ENCODE results near the gene RYR2. TPM values are rescaled to one million over a fixed set of nuclear protein-coding genes. Genes with fewer than 3 reads are reported as not detected.

RYR2 gene
- polyA plus RNA-seq, 1 of the 3 experiments (the other 2 are of a cell fraction), result under 0.01 TPM

DNA sequence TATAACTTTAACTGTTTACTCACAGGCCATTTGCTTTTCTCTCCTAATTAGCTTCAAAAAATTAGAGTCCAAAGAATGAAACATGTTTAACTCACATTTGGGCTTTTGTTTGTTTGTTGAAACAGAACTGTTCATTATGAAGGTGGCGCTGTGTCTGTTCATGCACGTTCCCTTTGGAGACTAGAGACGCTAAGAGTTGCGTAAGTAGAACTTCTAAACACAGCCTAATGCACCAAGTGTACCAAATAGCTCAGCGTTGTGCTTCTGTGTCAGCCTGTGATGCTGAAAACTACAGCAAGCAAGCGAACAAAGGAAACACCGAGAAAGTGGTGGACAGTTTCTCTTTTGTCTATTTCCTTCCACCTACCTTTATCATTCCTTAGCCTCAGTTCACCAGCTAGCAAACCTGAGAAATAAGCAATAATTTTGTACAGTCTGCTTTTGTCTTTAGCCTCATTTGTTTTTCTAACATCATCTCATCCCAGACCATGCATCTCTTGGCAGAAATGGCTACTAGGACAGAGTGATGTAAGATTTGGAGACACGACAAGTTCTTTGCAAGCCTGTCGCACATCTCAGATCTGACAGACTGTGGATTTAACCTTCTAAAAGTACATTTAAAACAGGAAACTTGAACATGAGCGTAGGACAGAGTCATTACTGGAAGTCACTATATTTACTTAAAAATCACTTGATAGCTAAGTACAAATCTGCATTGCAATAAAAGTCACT is 375.1 kb downstream of the RYR2 start:
- WGBS (ENCODE audit: low lambda C conversion rate), result 57% methylated on average over 10 of the region's 10 CpGs
- H3K9ac ChIP-seq, result no peak overlapping the region
- no peaks in the 10 kb centered on the region for H3K36me3 ChIP-seq (replicated peaks in 1 of 2; ENCODE audit: control insufficient read depth in 1 of 2, insufficient read depth in 2 of 2, low read length in 1 of 2)
- H2AFZ ChIP-seq (ENCODE audit: low read depth), result no peak overlapping the region
- H3K27me3 ChIP-seq (ENCODE audit: insufficient read depth), result no peaks in the 10 kb centered on the region
- H3F3A ChIP-seq (replicated peaks; ENCODE audit: insufficient read depth), result no peaks in the 10 kb centered on the region
- no peaks in the 10 kb centered on the region for H3K9me3 ChIP-seq
- ChIA-PET POLR2A (no interaction called here), CTCF (interaction anchor here (1.2 kb wide), 1 partner anchor 24 kb away, joined by 4 read pairs; no protein-coding TSS in a partner anchor)
- H3K9me2 ChIP-seq, result 0 out of 2 replicates have a peak, but pooled peaks cover 4% of the 10 kb centered on the region
- no peaks in the 10 kb centered on the region for H3K4me1 ChIP-seq (ENCODE audit: control insufficient read depth in 1 of 2, insufficient read depth in 2 of 2, low read depth in 1 of 2, low read length in 1 of 2)
- no peaks in the 10 kb centered on the region for H3K79me2 ChIP-seq (ENCODE audit: insufficient read depth)
- H3K27ac ChIP-seq (ENCODE audit: low read depth in 2 of 2, low read length in 1 of 2), result no peak overlapping the region
- H3K4me2 ChIP-seq, result no peak overlapping the region
- H3K4me3 ChIP-seq (ENCODE audit: low read depth in 2 of 2, low read length in 1 of 2), result no peak overlapping the region
- TF ChIP-seq SIN3A (IDR thresholded peaks at IDR 0.05; ENCODE audit: borderline replicate concordance, low read depth, low read length) (no peak), TCF12 (IDR thresholded peaks at IDR 0.05) (no peak), GATA2 (CRISPR knock-in tag; IDR thresholded peaks at IDR 0.05) (no peak), SMC3 (IDR thresholded peaks at IDR 0.05; ENCODE audit: low read depth, low read length) (no peak), EP300 (IDR thresholded peaks at IDR 0.05; ENCODE audit: borderline replicate concordance in 1 of 2, low read depth in 1 of 2, low read length in 1 of 2) (no peak), FOXM1 (IDR thresholded peaks at IDR 0.05; ENCODE audit: low read depth) (no peak), NRF1 (IDR thresholded peaks at IDR 0.05; ENCODE audit: low read depth, low read length) (no peak), TAF1 (IDR thresholded peaks at IDR 0.05; ENCODE audit: borderline replicate concordance, low read depth, low read length) (no peak), POLR2AphosphoS5 (IDR thresholded peaks at IDR 0.05; ENCODE audit: low read depth, low read length) (no peak), RCOR1 (IDR thresholded peaks at IDR 0.05; ENCODE audit: low read length) (no peak), EZH2phosphoT487 (IDR thresholded peaks at IDR 0.05; ENCODE audit: borderline replicate concordance, low read depth) (no peak), FOXJ3 (CRISPR knock-in tag; IDR thresholded peaks at IDR 0.05) (no peak)
- TF ChIP-seq, protein P1, sequence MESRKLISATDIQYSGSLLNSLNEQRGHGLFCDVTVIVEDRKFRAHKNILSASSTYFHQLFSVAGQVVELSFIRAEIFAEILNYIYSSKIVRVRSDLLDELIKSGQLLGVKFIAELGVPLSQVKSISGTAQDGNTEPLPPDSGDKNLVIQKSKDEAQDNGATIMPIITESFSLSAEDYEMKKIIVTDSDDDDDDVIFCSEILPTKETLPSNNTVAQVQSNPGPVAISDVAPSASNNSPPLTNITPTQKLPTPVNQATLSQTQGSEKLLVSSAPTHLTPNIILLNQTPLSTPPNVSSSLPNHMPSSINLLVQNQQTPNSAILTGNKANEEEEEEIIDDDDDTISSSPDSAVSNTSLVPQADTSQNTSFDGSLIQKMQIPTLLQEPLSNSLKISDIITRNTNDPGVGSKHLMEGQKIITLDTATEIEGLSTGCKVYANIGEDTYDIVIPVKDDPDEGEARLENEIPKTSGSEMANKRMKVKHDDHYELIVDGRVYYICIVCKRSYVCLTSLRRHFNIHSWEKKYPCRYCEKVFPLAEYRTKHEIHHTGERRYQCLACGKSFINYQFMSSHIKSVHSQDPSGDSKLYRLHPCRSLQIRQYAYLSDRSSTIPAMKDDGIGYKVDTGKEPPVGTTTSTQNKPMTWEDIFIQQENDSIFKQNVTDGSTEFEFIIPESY (IDR thresholded peaks at IDR 0.05; ENCODE audit: borderline replicate concordance, low read depth), result no peak
- TF ChIP-seq, protein P2, sequence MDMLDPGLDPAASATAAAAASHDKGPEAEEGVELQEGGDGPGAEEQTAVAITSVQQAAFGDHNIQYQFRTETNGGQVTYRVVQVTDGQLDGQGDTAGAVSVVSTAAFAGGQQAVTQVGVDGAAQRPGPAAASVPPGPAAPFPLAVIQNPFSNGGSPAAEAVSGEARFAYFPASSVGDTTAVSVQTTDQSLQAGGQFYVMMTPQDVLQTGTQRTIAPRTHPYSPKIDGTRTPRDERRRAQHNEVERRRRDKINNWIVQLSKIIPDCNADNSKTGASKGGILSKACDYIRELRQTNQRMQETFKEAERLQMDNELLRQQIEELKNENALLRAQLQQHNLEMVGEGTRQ (IDR thresholded peaks at IDR 0.05; ENCODE audit: borderline replicate concordance, low read depth, low read length), result no peak
- TF ChIP-seq, protein P3, sequence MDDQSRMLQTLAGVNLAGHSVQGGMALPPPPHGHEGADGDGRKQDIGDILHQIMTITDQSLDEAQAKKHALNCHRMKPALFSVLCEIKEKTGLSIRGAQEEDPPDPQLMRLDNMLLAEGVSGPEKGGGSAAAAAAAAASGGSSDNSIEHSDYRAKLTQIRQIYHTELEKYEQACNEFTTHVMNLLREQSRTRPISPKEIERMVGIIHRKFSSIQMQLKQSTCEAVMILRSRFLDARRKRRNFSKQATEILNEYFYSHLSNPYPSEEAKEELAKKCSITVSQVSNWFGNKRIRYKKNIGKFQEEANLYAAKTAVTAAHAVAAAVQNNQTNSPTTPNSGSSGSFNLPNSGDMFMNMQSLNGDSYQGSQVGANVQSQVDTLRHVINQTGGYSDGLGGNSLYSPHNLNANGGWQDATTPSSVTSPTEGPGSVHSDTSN (IDR thresholded peaks at IDR 0.05), result no peak
- TF ChIP-seq, protein P4, sequence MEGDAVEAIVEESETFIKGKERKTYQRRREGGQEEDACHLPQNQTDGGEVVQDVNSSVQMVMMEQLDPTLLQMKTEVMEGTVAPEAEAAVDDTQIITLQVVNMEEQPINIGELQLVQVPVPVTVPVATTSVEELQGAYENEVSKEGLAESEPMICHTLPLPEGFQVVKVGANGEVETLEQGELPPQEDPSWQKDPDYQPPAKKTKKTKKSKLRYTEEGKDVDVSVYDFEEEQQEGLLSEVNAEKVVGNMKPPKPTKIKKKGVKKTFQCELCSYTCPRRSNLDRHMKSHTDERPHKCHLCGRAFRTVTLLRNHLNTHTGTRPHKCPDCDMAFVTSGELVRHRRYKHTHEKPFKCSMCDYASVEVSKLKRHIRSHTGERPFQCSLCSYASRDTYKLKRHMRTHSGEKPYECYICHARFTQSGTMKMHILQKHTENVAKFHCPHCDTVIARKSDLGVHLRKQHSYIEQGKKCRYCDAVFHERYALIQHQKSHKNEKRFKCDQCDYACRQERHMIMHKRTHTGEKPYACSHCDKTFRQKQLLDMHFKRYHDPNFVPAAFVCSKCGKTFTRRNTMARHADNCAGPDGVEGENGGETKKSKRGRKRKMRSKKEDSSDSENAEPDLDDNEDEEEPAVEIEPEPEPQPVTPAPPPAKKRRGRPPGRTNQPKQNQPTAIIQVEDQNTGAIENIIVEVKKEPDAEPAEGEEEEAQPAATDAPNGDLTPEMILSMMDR (IDR thresholded peaks at IDR 0.05), result no peak
- H4K20me1 ChIP-seq (ENCODE audit: insufficient read depth), result no peaks in the 10 kb centered on the region
- DNase-seq, result no peak

Measured in SK-N-SH (cell line).